Measurements from ENCODE around the gene KIAA1549. TPM values are rescaled to one million over a fixed set of nuclear protein-coding genes. Genes with fewer than 3 reads are reported as not detected.

Gene KIAA1549
- total and polyA plus RNA-seq, 2 of the 8 experiments (the other 6 are each of a cell fraction or from before 2014, with no cell fraction given): 6.5 to 17.3 TPM

DNA sequence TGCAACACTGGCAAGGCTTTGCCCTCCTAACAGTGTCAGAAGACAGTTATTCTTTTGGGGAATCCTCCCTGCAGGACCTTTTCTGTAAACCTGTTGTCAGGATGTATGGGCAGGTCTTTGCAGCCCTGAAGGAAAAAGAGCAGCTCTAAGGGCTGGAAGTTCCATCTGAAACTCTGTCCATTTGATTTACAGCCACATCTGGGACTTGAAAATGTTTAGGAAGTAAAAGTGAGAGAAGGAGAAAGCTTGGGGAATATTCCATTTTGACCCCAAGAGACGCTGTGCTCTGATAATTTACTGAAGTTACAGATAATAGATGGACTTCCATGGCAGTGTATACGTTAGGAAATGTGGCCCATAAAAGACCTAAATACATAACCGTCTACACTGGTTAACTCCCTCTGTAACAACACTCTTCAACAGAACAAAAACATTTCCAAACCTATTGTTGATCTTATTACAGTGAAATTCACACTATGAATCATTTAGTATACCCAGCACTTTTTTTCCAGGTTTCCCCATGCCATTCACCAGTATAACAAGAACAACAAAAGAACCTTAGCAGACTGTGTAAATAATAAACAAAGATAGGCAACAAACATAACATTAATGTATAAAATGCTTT lies 89.1 kb downstream of the KIAA1549 start (continued):
- TF ChIP-seq, protein P1, sequence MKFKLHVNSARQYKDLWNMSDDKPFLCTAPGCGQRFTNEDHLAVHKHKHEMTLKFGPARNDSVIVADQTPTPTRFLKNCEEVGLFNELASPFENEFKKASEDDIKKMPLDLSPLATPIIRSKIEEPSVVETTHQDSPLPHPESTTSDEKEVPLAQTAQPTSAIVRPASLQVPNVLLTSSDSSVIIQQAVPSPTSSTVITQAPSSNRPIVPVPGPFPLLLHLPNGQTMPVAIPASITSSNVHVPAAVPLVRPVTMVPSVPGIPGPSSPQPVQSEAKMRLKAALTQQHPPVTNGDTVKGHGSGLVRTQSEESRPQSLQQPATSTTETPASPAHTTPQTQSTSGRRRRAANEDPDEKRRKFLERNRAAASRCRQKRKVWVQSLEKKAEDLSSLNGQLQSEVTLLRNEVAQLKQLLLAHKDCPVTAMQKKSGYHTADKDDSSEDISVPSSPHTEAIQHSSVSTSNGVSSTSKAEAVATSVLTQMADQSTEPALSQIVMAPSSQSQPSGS (IDR thresholded peaks at IDR 0.05; ENCODE audit: low read length): no peak
- TF ChIP-seq HDAC6 (IDR thresholded peaks at IDR 0.05; ENCODE audit: low read depth, low read length): no peak
- TF ChIP-seq BCL11A (IDR thresholded peaks at IDR 0.05; ENCODE audit: low read depth in 2 of 2, low read length in 2 of 2): no peak
- TF ChIP-seq SAP30 (IDR thresholded peaks at IDR 0.05; ENCODE audit: insufficient read depth, insufficient replicate concordance, low read length): no peak
- TF ChIP-seq RAD21 (IDR thresholded peaks at IDR 0.05 in 1 of 2, conservative IDR thresholded peaks at IDR 0.05 in 1 of 2; ENCODE audit: low read depth in 2 of 2, low read length in 2 of 2): no peak
- TF ChIP-seq JUND (IDR thresholded peaks at IDR 0.05; ENCODE audit: low read length): no peak

Measured in H1 (cell line).